ENCODE data around the gene ATRNL1. TPM values are rescaled to one million over a fixed set of nuclear protein-coding genes. Genes with fewer than 3 reads are reported as not detected.
"Not testable (repeated sequence)": the region's sequence is repeated elsewhere in the genome, so short reads cannot be mapped to it uniquely, and the experiment has no call there.

ATRNL1 gene
- total RNA-seq, 4 donors from 2014 or later = 3.5 to 27.2 (median 4.1) TPM

- Histone ChIP-seq H3K4me1 (no peaks in the 10 kb centered on the region), H3K36me3 (no peaks in the 10 kb centered on the region), H3K9me3 (no peaks in the 10 kb centered on the region), H3K27me3 (no peaks in the 10 kb centered on the region), H3K27ac (no peak overlapping the region), H3K4me3 (no peak overlapping the region)
- TF ChIP-seq, protein P1, sequence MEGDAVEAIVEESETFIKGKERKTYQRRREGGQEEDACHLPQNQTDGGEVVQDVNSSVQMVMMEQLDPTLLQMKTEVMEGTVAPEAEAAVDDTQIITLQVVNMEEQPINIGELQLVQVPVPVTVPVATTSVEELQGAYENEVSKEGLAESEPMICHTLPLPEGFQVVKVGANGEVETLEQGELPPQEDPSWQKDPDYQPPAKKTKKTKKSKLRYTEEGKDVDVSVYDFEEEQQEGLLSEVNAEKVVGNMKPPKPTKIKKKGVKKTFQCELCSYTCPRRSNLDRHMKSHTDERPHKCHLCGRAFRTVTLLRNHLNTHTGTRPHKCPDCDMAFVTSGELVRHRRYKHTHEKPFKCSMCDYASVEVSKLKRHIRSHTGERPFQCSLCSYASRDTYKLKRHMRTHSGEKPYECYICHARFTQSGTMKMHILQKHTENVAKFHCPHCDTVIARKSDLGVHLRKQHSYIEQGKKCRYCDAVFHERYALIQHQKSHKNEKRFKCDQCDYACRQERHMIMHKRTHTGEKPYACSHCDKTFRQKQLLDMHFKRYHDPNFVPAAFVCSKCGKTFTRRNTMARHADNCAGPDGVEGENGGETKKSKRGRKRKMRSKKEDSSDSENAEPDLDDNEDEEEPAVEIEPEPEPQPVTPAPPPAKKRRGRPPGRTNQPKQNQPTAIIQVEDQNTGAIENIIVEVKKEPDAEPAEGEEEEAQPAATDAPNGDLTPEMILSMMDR (IDR thresholded peaks at IDR 0.05) = no peak
- TF ChIP-seq POLR2A (IDR thresholded peaks at IDR 0.05) = no peak
- DNase-seq = no peak
Measured at GRCh38 chr10:115173915-115174443, 80.8 kb downstream of the ATRNL1 start.

DNA sequence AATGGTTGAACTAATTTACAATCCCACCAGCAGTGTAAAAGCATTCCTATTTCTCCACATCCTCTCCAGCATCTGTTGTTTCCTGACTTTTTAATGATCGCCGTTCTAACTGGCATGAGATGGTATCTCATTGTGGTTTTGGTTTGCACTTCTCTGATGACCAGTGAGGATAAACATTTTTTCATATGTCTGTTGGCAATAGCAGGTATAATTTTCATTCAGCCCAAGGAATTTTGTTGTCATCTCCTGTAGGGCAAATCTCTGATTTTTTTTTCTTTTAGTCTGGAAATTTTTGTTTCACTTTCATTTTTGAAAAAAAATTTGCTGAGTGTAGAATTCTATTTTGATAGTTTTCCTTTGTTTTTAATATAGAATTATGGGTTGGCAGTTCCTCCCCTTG, 114.1 kb downstream of the ATRNL1 start:
- H3K4me1 ChIP-seq, H3K27ac ChIP-seq, H3K4me3 ChIP-seq, DNase-seq, H3K27me3 ChIP-seq, H3K36me3 ChIP-seq, H3K9me3 ChIP-seq: not testable (repeated sequence)

DNA sequence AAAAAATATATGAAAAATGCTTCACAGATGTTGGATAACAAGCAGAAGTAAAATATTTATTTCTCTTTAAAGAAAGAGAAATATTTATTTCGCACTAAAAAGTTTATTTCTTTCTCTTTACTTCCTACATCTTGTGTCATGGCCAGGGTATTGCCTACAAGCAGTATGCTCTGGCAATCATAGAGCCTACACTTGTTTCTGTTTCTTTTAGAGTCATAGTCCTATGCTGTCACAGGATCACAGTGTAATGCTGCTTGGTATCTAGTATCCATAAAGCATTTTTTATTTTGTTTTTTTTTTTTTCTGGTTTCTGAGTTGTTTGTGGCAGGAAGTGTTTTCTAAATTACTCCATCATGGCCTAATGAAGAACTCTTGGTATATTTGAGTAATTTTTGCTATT, 116.0 kb downstream of the ATRNL1 start:
- Histone ChIP-seq H3K36me3 (no peaks in the 10 kb centered on the region), H3K27me3 (no peaks in the 10 kb centered on the region), H3K4me3 (no peak overlapping the region), H3K27ac (no peak overlapping the region), H3K9me3 (no peaks in the 10 kb centered on the region), H3K4me1 (no peaks in the 10 kb centered on the region)
- TF ChIP-seq POLR2A (IDR thresholded peaks at IDR 0.05) = no peak
- TF ChIP-seq, protein P1 (IDR thresholded peaks at IDR 0.05) = no peak
- no peak for DNase-seq

DNA sequence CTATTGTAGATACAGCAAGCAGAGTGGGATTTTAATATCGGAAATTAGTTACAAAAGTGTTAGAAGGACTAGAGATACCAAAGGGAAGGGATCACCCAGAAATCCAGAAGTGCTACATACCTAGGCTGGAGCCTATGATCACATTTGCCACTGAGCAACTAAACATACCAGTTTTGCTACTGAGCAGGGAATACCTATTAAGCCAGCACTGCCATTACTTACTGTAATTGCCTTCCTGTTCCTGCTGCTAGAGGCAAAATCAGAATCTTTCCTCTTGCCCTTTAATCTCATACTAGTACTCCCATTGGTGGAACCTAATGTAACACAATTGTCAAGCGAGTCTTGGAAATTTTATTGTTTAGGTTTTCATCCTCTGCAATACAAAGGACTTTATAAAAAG, 121.7 kb downstream of the ATRNL1 start:
- Histone ChIP-seq H3K4me1 (no peaks in the 10 kb centered on the region), H3K9me3 (no peaks in the 10 kb centered on the region), H3K27me3 (no peaks in the 10 kb centered on the region), H3K27ac (no peak overlapping the region), H3K4me3 (no peak overlapping the region), H3K36me3 (no peaks in the 10 kb centered on the region)
- no peak for DNase-seq
- TF ChIP-seq, protein P1 (IDR thresholded peaks at IDR 0.05) = no peak
- no peak for TF ChIP-seq POLR2A (IDR thresholded peaks at IDR 0.05)

DNA sequence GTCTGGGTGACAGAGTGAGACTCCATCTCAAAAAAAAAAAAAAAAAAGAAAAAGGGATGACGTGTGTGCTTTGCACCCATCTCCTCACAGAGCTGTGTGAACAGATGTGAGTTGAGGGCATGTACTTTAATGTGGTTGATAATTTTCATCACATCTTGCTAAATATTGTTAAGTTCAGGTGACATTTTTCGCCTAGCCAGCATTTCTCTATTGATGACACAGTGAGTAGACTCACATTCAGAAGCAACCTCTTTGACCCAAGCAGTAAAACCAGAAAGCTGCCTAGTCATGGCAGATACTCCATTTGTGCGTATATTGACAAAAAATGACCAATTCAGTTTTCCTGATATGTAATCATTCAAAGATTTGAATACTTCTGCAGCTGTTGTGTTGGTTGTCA, 126.0 kb downstream of the ATRNL1 start:
- H3K36me3 ChIP-seq = no peaks in the 10 kb centered on the region
- H3K4me3 ChIP-seq = no peak overlapping the region
- no peaks in the 10 kb centered on the region for H3K9me3 ChIP-seq
- no peak for DNase-seq
- H3K27me3 ChIP-seq = no peaks in the 10 kb centered on the region
- TF ChIP-seq POLR2A (IDR thresholded peaks at IDR 0.05) = no peak
- TF ChIP-seq, protein P1 (IDR thresholded peaks at IDR 0.05) = no peak
- no peak overlapping the region for H3K27ac ChIP-seq
- no peaks in the 10 kb centered on the region for H3K4me1 ChIP-seq

DNA sequence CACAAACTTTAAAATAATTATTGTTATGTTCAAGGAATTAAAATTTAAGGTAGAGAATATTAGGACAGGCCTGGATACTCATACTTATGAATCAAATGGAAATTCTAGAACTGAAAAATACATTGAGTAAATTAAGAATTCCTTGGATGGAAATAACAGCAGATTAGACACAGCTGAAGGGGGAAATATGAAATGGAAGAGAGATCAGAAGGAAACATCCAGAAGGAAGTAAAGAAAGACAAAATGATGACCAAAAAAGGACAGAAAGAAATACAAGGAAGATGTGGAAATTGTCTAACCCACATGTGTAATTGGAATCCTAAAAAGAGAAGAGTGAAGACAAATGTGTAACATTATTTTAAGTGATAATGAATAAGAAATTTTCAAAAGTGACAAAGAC, 128.9 kb downstream of the ATRNL1 start:
- Histone ChIP-seq H3K9me3 (no peaks in the 10 kb centered on the region), H3K4me3 (no peak overlapping the region), H3K4me1 (no peaks in the 10 kb centered on the region), H3K27me3 (no peaks in the 10 kb centered on the region), H3K27ac (no peak overlapping the region), H3K36me3 (no peaks in the 10 kb centered on the region)
- DNase-seq = no peak
- TF ChIP-seq, protein P1 (IDR thresholded peaks at IDR 0.05) = no peak
- TF ChIP-seq POLR2A (IDR thresholded peaks at IDR 0.05) = no peak

Data from Peyer's patch (tissue), 4 donors.